H1 (cell line): ENCODE measurements around the gene RNFT2.

ENCODE experiments used
- CTCF ChIP-seq, 3 experiments: IDR thresholded peaks; 1 replicate in 2 of 3; 2 replicates in 1 of 3; pipeline versions ENCODE4 v1.5.1 to v1.6.1; 2011; ENCODE audit warnings: low read length in 3 of 3, mild to moderate bottlenecking in 3 of 3, inconsistent platforms in 2 of 3, low read depth in 1 of 3, moderate library complexity in 1 of 3; ENCODE audit not compliant: insufficient read depth in 1 of 3; ENCODE audit errors: control extremely low read depth in 1 of 3
- EP300 ChIP-seq, 2 experiments: IDR thresholded peaks; 1 replicate in 1 of 2; 2 replicates in 1 of 2; pipeline ENCODE4 v1.6.1; 2011 to 2012; ENCODE audit warnings: low read depth in 2 of 2, low read length in 2 of 2, mild to moderate bottlenecking in 2 of 2, borderline replicate concordance in 1 of 2, inconsistent platforms in 1 of 2, moderate library complexity in 1 of 2
- EZH2 ChIP-seq: fragments of 200-600 bp; sonication (generic); IDR thresholded peaks from 2 replicates; pipeline ENCODE4 v1.7.1; 2012; ENCODE audit warnings: low read depth, mild to moderate bottlenecking, moderate library complexity, low read length, inconsistent platforms; ENCODE audit not compliant: severe bottlenecking

- TF ChIP-seq CTCF (IDR thresholded peaks at IDR 0.05; ENCODE audit: control extremely low read depth in 1 of 3, insufficient read depth in 1 of 3, low read depth in 1 of 3, low read length in 3 of 3) (no peak), EP300 (IDR thresholded peaks at IDR 0.05; ENCODE audit: borderline replicate concordance in 1 of 2, low read depth in 2 of 2, low read length in 2 of 2) (no peak), EZH2 (no peak)
These were observed 11.4 kb upstream of the RNFT2 start for GRCh38 chr12:116726694-116727093.
